Measurements from ENCODE around the gene TMIGD1.
"Not testable (repeated sequence)": the region's sequence is repeated elsewhere in the genome, so short reads cannot be mapped to it uniquely, and the experiment has no call there.

TMIGD1 gene

DNA sequence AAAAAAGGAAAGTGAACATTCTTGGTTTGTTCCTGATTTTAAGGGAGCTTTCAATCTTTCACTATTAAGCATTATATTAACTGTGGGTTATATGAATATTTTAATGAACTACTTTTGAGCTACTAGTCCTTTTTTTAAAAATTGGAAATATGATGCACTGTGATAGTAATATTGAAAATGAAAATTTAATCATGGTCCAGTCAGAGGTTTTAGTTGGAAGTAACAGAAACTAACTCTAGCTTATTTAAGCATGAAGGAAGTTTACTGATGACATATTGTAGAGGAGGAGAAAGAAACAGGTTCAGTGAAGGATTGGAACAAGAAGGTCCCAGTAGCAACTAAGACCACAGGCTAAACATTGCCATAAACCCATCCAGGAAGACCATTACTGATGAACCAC, 20.8 kb upstream of the TMIGD1 start:
- TF ChIP-seq, protein P1, sequence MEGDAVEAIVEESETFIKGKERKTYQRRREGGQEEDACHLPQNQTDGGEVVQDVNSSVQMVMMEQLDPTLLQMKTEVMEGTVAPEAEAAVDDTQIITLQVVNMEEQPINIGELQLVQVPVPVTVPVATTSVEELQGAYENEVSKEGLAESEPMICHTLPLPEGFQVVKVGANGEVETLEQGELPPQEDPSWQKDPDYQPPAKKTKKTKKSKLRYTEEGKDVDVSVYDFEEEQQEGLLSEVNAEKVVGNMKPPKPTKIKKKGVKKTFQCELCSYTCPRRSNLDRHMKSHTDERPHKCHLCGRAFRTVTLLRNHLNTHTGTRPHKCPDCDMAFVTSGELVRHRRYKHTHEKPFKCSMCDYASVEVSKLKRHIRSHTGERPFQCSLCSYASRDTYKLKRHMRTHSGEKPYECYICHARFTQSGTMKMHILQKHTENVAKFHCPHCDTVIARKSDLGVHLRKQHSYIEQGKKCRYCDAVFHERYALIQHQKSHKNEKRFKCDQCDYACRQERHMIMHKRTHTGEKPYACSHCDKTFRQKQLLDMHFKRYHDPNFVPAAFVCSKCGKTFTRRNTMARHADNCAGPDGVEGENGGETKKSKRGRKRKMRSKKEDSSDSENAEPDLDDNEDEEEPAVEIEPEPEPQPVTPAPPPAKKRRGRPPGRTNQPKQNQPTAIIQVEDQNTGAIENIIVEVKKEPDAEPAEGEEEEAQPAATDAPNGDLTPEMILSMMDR (conservative IDR thresholded peaks at IDR 0.05; ENCODE audit: low read depth, low read length): no peak
- Histone ChIP-seq H3K36me3 (ENCODE audit: insufficient read depth) (no peaks in the 10 kb centered on the region), H3K9ac (no peak overlapping the region), H3K4me3 (IDR thresholded peaks at IDR 0.05; ENCODE audit: insufficient read depth, low read depth, low read length) (no peak overlapping the region), H3K4me2 (no peak overlapping the region), H4K20me1 (ENCODE audit: insufficient read depth) (no peaks in the 10 kb centered on the region), H3K4me1 (ENCODE audit: low read depth, poor library complexity, severe bottlenecking) (no peaks in the 10 kb centered on the region), H3K79me2 (ENCODE audit: insufficient read depth, low read depth) (no peaks in the 10 kb centered on the region), H3K27ac (no peak overlapping the region), H2AFZ (ENCODE audit: low read depth) (no peak overlapping the region), H3K27me3 (ENCODE audit: insufficient read depth, low read depth) (no peaks in the 10 kb centered on the region)

DNA sequence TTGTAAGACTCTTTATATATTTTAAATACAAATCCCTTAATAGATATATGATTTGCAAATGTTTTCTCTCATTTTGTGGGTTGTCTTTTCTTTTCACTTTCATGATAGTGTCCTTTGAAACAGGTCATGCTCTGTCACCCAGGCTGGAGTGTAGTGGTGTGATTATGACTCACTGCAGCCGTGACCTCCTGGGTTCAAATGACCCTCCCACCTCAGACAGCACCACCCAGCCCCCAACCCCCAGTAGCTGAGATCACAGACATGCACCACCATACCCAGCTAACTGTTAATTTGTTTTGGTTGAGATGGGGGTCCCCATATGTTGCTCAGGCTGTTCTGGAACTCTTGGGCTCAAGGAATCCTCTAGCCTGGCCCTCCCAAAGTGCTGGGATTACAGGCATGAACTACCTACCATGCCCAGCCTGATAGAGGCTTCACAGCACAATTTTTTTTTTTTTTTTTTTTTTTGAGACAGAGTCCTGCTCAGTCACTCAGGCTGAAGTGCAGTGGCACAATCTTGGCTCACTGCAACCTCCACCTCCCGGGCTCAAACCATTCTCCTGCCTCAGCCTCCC, 18.5 kb upstream of the TMIGD1 start:
- Histone ChIP-seq H3K9ac (no peak overlapping the region), H2AFZ (ENCODE audit: low read depth) (no peak overlapping the region), H4K20me1 (ENCODE audit: insufficient read depth) (no peaks in the 10 kb centered on the region), H3K4me1 (ENCODE audit: low read depth, poor library complexity, severe bottlenecking) (no peaks in the 10 kb centered on the region), H3K27me3 (ENCODE audit: insufficient read depth, low read depth) (no peaks in the 10 kb centered on the region), H3K79me2 (ENCODE audit: insufficient read depth, low read depth) (no peaks in the 10 kb centered on the region), H3K4me3 (IDR thresholded peaks at IDR 0.05; ENCODE audit: insufficient read depth, low read depth, low read length) (no peak overlapping the region), H3K36me3 (ENCODE audit: insufficient read depth) (no peaks in the 10 kb centered on the region), H3K27ac (no peak overlapping the region), H3K4me2 (no peak overlapping the region)
- TF ChIP-seq, protein P1 (conservative IDR thresholded peaks at IDR 0.05; ENCODE audit: low read depth, low read length): no peak

DNA sequence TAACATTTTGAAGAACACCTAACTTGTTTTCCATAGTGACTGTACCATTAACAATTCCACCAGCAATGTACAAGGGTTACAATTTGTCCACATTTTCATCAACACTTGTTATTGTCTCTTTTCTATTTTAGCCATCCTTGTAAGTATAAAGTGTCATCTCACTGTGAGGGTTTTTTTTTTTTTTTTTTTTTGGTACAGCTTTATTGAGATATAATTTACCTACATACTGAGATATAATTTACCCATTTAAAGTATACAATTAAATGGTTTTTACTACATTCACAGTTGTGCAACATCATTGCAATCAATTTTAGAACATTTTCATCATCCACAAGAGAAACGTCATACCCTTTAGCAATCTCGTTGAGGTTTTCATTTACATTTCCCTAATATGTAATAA, 17.9 kb upstream of the TMIGD1 start:
- H3K4me1 ChIP-seq (ENCODE audit: low read depth, poor library complexity, severe bottlenecking): no peaks in the 10 kb centered on the region
- H3K9ac ChIP-seq: no peak overlapping the region
- no peak overlapping the region for H3K4me3 ChIP-seq (IDR thresholded peaks at IDR 0.05; ENCODE audit: insufficient read depth, low read depth, low read length)
- H4K20me1 ChIP-seq (ENCODE audit: insufficient read depth): no peaks in the 10 kb centered on the region
- no peaks in the 10 kb centered on the region for H3K79me2 ChIP-seq (ENCODE audit: insufficient read depth, low read depth)
- no peaks in the 10 kb centered on the region for H3K27me3 ChIP-seq (ENCODE audit: insufficient read depth, low read depth)
- no peak overlapping the region for H3K27ac ChIP-seq
- no peak overlapping the region for H3K4me2 ChIP-seq
- H2AFZ ChIP-seq (ENCODE audit: low read depth): no peak overlapping the region
- no peaks in the 10 kb centered on the region for H3K36me3 ChIP-seq (ENCODE audit: insufficient read depth)
- TF ChIP-seq, protein P1 (conservative IDR thresholded peaks at IDR 0.05; ENCODE audit: low read depth, low read length): no peak

DNA sequence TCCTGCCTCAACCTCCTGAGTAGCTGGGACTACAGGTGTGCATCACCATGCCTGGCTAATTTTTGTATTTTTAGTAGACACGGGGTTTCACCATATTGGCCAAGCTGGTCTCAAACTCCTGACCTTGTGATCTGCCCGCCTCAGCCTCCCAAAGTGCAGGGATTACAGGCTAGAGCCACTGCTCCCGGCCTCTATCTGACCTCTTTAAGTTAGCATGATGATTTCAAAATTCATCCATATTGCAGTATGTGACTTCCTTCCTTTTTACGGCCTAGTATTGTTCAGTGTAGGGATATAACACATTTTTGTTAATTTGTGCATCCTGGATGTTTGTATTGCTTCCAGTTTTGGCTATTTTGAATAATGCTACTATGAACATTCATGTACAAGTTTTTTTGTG, 17.4 kb upstream of the TMIGD1 start:
- H3K27me3 ChIP-seq (ENCODE audit: insufficient read depth, low read depth); H3K27ac ChIP-seq; H3K4me1 ChIP-seq (ENCODE audit: low read depth, poor library complexity, severe bottlenecking); H3K9ac ChIP-seq; H3K36me3 ChIP-seq (ENCODE audit: insufficient read depth); H3K79me2 ChIP-seq (ENCODE audit: insufficient read depth, low read depth); H2AFZ ChIP-seq (ENCODE audit: low read depth); H3K4me2 ChIP-seq; H3K4me3 ChIP-seq (IDR thresholded peaks at IDR 0.05; ENCODE audit: insufficient read depth, low read depth, low read length); H4K20me1 ChIP-seq (ENCODE audit: insufficient read depth): not testable (repeated sequence)

DNA sequence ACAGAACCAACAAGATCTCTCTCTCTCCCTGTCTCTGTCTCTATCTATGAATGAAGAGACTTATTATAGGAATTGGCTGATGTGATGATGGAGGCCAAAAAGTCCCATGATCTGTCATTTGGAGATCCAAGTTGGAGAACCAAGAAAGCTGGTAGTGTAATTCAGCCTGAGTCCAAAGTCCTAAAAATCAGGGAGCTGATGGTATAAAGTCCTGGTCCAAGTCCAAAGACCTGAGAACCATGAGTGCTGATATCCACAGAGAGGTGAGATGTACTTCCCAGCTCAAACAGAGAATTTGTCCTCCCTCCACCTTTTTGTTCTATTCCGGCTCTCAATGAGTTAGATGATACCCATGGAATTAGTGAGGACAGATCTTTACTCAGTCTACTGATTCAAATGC, 15.4 kb upstream of the TMIGD1 start:
- Histone ChIP-seq H3K27me3 (ENCODE audit: insufficient read depth, low read depth) (no peaks in the 10 kb centered on the region), H3K4me3 (IDR thresholded peaks at IDR 0.05; ENCODE audit: insufficient read depth, low read depth, low read length) (no peak overlapping the region), H3K4me1 (ENCODE audit: low read depth, poor library complexity, severe bottlenecking) (no peaks in the 10 kb centered on the region), H3K27ac (no peak overlapping the region), H4K20me1 (ENCODE audit: insufficient read depth) (no peaks in the 10 kb centered on the region), H3K9ac (no peak overlapping the region), H3K36me3 (ENCODE audit: insufficient read depth) (no peaks in the 10 kb centered on the region), H2AFZ (ENCODE audit: low read depth) (no peak overlapping the region), H3K4me2 (no peak overlapping the region), H3K79me2 (ENCODE audit: insufficient read depth, low read depth) (no peaks in the 10 kb centered on the region)
- TF ChIP-seq, protein P1 (conservative IDR thresholded peaks at IDR 0.05; ENCODE audit: low read depth, low read length): no peak

Data from KMS-11 (cell line).